SIG-M5 treated with dmso at 0.1 percent for 504 hours (cell line): ENCODE measurements around the gene ATP1A3.
A peak's percentile ranks its signal among the peaks of the same experiment; 100 is the strongest.

Experiments used
- DNase-seq: peaks from one replicate; lab custom pipeline; 2025; ENCODE audit not compliant: unreplicated experiment; lab: John Stamatoyannopoulos, UW

ATP1A3 gene

GRCh38 chr19:41930926-41931592 is 63.0 kb downstream of the ATP1A3 start:
- DNase-seq, result no peak

GRCh38 chr19:41930322-41930722 is 63.7 kb downstream of the ATP1A3 start:
- no peak for DNase-seq

- DNase-seq, result no peak
Observed at GRCh38 chr19:41929536-41930071, 64.4 kb downstream of the ATP1A3 start.

GRCh38 chr19:41928754-41929535 is 65.1 kb downstream of the ATP1A3 start:
- DNase-seq, result peak; percentile 65

GRCh38 chr19:41928221-41928683 is 65.8 kb downstream of the ATP1A3 start, which contains the start of gene ERFL:
Gene ERFL, minus strand, starts transcription at chr19:41928449. Its CDS starts 15,530 bp downstream, at chr19:41912919.
- peak; percentile 43 for DNase-seq

- no peak for DNase-seq
Observed at GRCh38 chr19:41927497-41928192, 66.4 kb downstream of the ATP1A3 start.

GRCh38 chr19:41926763-41927496 is 67.1 kb downstream of the ATP1A3 start:
- DNase-seq, result no peak

- DNase-seq, result no peak
Observed at GRCh38 chr19:41926028-41926762, 67.8 kb downstream of the ATP1A3 start.

- no peak for DNase-seq
Observed at GRCh38 chr19:41925208-41926003, 68.6 kb downstream of the ATP1A3 start.

- DNase-seq, result no peak
Observed at GRCh38 chr19:41924151-41925145, 69.6 kb downstream of the ATP1A3 start.

- DNase-seq, result no peak
Observed at GRCh38 chr19:41923045-41923788, 70.8 kb downstream of the ATP1A3 start.

- no peak for DNase-seq
Observed at GRCh38 chr19:41922585-41922984, 71.4 kb downstream of the ATP1A3 start.

GRCh38 chr19:41921577-41922576 is 72.2 kb downstream of the ATP1A3 start:
- no peak for DNase-seq

GRCh38 chr19:41920882-41921576 is 73.0 kb downstream of the ATP1A3 start:
- no peak for DNase-seq

GRCh38 chr19:41919948-41920712 is 73.9 kb downstream of the ATP1A3 start:
- no peak for DNase-seq
